GM21367 (cell line): ENCODE data around the gene TOR2A.

ENCODE experiments used
- ATAC-seq: cut with Tn5 transposase; IDR thresholded peaks from one replicate; pipeline ENCODE4 v1.9.1; 2021; ENCODE audit not compliant: unreplicated experiment

Gene TOR2A

DNA sequence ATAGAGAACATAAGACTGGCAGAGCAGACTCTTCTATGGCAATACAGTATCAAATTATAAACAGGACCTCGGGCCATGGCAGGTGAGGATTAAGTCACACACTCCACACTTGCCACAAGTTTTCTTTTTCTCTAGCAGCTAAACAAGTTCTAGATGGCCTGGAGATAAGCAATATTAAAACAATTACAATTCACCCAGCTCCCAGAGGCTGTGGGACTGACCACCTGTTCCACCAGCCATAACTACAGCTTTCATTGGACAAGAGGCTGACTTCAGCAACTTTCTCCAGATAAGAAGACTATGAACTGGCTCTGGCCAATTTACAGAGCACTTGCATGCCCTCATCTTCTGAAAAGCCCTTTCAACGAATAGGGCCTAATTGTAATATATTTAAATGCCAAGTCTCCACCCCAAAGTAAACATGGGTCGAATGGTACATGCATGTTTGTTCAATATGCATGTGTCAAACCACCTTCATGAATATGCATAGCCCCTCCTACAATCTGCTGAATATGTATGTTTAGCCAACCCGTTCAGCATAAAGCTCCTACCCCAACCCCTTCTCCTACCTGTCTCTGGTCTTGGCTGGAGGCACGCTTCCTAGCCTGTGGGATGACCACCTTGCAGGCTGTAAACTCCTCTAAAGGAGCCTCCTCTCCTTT lies 34.4 kb downstream of the TOR2A start:
- no peak for ATAC-seq

DNA sequence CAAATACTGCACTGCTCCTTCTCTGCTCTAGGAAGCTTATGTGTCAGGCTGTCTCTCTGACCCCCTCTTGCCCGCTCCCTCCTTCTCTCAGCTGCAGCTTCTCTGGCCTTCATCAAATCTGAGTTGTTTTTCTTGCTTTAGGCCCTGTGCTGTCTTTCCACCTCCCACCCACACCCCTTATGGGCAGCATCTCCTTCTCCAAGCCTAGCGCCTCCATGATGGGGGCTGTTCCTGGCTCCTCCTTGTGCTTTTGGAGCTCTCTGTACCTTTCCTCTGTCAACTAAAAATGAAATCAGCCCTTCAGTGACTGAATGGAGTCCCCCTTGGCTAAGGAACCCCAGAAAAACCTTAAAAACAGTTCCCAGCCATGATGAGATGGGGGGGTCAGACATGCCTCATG lies 35.0 kb downstream of the TOR2A start:
- no peak for ATAC-seq

DNA sequence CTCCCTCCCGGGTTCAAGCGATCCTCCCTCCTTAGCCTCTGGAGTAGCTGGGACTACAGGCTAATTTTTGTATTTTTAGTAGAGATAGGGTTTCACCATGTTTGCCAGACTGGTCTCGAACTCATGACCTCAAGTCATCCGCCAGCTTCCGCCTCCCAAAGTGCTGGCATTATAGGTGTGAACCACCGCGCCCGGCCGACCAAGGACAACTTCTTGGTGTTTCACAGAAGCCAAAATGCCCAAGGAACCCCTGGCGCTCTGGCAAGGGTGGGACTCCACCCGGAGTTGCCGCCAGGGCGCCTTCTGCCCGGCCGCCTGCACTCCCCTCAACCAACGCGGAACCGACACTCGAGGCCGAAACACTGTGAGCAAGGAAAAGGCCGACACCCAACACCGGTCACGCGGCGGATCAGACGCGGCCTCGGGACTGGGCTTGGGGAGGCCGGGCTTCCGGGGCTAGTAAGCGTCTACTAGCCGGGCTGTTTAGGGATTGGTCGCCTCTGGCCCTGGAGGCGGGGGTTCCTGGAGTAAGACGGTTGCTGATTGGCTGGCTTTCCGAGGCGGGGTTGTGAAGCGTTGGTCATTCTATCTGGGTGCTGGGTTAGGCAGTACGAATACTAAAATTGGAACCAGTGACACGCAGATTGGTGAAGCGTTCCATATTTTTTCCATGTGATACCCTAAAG lies 36.0 kb downstream of the TOR2A start:
- peak; percentile 85 for ATAC-seq

DNA sequence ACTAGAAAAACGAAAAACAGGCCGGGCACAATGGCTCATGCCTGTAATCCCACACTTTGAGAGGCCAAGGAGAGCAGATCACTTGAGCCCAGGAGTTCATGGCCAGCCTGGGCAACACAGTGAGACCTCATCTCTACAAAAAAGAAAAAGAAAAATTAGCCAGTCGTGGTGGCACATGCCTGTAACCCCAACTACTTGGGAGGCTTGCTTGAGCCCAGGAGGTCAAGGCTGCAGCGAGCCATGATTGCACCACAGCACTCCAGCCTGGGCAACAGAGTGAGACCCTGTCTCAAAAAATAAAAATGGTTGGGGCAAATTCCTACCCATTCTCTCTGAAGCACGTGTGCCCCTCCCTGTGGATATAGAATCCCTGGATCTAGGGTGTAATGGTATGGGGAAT lies 36.7 kb downstream of the TOR2A start:
- ATAC-seq: no peak

DNA sequence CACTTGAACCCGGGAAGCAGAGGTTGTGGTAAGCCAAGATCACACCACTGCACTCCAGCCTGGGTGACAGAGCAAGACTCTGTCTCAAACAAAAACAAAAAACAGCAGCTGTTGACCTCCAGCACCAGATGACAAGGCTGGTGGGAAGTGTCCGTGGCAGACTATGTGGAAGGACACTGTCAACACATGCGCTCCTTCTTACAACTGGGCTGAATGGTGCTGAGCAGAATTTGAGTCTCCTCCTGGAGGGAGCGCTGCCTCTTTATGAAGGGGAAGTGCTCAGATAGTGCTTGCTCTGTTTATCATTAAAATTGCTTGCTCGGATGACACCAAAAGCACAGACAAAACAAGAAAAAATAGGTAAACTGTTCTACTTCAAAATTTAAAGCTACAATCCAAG lies 37.5 kb downstream of the TOR2A start:
- ATAC-seq: no peak

DNA sequence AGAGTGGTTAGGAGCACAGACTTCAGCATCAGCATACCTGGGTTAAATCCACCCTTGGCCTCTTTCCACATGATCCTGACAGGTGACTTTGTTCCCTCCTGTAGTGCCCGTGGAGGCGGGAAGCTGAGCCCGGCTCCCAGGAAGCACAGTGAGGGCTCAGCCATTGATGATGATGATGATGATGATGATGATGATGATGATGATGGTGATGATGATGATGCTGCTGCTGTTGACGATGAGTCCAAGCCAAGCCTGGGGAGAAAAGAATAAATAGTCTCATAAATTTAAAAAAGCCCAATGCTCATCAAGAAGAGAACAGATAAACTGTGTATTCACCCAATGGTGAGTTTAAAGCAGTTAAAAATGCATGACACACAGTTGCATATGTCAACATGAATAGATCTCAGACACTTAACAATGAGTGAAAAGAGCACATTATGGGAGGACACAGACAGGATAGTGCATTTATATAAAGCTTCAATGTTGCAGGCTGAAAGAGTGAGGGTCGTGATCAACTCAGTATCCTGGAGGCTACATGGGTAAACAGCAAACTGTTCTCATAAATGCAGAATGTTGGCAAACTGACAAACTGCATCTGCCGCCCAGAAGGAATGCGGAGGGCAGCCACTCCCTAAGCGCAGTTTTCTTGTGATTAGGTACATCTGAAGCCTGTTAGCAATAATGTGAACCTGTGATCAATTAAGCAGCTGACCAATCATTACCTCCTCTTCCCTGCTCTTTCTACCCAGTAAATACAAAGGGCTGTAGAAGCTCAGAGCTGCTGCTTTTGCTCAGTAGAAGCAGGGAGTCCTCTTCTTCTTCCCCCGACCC lies 40.0 kb downstream of the TOR2A start:
- no peak for ATAC-seq

DNA sequence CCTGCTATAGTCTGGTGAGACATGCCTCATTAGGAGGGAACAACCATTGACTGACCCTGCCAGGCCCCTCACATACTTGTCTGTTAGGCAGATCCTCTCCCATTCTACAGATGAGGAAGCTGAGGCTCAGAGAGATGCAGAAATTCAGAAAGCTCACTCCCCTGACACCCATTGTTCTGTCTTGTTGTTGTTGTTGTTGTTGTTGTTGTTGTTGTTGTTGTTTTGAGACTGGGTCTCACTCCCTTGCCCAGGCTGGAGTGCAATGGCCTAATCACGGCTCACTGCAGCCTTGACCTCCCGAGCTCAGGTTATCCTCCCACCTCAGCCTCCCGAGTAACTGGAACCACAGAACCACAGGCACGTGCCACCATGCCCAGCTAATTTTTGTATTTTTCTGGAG lies 41.4 kb downstream of the TOR2A start:
- no peak for ATAC-seq

DNA sequence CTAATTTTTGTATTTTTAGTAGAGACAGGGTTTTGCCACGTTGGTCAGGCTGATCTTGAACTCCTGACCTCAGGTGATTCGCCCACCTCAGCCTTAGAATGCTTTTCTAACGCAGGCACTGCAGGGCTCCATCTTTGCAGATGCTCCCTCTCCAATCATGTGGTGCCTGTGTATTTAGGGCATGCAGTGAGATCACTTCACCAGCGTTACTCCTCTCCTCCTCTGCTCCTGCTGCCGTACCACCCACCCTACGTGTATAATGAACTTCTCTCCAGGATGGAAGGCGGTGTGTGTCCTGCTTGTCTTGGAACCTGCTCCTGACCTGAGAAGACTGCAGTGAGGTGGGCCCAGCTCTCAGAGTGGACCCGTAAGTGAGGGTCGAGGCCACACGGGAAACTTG lies 42.0 kb downstream of the TOR2A start:
- no peak for ATAC-seq

DNA sequence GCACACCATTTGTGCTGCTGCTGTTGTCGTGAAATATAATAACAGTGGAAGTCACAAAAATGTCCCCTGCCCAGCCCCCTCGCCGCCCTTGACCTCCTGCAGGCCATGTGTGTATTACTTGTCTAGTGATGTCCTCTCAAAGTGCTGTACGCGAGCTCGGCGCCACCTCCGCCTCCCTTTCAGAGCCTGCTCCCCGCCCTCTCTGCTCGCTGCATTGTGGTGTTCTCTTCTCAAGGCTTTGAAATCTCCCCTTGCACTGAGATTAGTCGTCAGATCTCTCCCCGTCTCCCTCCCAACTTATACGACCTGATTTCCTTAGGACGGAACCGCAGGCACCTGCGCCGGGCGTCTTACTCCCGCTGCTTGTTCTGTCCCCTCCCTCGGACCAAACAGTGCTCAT lies 43.0 kb downstream of the TOR2A start:
- ATAC-seq: no peak

DNA sequence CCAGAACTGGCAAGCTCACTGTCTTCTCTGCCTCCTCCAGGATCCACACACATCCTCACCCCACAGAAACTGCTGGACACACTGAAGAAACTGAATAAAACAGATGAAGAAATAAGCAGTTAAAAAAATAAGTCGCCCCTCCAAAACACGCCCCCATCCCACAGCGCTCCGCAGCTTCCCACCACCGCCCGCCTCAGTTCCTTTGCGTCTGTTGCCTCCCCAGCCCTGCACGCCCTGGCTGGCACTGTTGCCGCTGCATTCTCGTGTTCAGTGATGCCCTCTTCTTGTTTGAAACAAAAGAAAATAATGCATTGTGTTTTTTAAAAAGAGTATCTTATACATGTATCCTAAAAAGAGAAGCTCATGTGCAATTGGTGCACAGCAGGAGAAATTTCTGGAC lies 44.4 kb downstream of the TOR2A start:
- ATAC-seq: no peak

DNA sequence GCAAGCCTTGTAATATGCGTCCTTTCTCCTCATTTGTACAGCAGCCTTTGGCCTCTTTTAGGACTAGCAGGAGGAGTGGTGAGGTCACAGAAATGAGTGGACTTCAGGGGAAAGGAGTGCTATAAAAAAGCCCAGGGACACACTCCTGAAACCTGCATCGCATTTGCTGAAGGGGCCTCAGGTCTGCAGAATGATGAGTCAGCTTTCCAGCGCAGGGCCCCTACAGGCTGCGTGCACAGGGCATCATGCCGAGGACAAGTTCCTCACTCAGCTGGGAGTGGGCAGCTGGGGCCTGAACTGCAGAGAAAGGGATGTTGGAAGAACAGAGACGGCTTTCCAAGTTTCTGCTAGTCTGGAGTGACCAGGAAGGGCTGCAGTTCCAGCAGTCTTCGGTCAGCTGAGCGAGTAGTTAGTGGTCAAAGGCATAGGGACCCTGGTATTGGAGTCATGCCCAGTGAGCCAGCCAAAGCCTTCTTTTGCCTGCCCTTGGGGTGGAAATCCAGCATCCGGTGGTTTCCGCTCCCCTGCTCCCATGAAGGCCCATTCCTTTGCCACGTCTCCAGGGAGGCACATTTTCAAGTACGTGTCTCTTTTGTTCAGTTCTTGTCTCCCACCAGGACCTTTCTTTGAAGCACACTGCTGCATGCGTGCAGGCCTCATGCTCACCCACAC lies 45.6 kb downstream of the TOR2A start:
- no peak for ATAC-seq

DNA sequence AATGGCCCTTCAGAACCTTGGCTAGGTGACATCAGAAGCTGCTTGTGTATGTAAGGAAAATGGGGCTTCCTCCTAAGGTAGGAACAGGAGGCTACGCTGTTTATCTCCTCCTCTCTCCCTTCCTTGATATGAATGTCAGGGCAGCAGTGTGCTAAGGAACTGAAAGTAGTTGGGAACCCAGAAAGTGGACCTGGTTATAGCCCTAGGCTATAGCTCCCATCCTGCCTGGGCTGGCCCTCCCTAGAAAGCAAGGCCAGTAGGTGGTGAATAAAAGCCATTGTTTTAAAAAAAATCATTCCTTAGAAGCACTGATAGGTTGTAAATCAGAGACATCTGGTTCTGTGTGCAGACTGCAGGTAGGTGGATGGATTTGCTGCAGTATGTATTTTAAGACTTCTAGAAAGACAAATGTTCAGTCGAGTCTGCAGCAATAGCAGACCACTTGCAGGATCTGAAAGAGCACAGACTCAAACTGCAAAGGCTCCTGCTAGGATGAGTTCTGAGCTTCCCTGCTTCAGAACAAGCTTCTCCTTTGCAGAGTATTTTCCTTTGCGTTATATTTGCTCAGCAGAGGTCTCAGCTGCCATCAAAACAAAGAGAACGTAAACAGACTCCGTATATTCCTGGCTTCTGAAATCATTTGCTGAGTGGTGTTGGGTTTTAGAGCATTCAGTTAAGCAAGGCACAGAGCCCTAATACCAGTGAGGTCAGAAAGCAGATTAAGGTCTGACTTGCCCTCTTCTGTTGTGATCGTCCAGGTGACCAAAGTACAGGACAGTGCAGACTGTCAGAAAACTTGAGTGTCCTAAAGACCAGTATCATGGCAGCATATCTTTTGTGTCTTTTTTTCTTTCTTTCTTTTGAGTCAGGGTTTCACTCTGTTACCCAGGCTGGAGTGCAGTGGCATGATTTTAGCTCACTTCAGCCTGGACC lies 48.4 kb downstream of the TOR2A start:
- no peak for ATAC-seq

DNA sequence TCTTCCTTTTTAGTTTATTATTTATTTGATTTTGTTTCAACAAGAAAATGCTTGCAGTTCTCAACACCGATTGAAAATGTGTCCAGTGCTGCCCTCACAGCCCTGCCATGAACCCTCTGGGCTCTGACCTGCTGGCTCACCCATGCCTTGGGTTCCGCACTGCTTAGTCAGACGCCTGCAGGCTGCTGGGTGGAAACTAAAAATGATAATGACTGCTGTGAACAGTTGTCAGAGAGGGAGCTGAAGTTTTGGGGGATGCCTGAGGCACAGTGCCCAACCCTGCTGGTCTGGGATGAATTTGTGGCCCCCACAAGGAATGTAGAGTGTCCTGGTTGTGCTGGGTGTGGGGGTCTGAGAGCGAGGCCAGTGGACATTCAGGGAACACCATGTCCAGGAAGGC lies 50.5 kb downstream of the TOR2A start:
- ATAC-seq: no peak

DNA sequence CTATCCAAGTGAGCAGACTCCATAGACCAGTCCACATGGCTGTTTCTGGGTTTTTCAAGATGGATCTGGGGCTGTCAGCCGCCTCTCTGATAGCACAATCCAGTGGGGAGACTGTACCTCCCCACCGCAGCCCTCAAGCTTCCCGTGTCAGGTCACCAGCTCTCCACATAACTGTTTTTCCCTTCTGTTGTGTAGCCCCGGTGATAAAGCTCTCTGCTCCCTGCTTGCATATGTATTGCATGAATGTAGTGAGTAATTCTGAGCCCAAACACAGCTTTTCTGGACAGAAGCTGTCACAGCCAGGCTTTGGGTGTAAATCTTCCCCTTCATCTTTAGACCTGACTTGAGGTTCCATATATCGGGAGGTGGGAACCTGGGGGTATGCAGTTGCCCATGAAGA lies 51.4 kb downstream of the TOR2A start:
- ATAC-seq: no peak

DNA sequence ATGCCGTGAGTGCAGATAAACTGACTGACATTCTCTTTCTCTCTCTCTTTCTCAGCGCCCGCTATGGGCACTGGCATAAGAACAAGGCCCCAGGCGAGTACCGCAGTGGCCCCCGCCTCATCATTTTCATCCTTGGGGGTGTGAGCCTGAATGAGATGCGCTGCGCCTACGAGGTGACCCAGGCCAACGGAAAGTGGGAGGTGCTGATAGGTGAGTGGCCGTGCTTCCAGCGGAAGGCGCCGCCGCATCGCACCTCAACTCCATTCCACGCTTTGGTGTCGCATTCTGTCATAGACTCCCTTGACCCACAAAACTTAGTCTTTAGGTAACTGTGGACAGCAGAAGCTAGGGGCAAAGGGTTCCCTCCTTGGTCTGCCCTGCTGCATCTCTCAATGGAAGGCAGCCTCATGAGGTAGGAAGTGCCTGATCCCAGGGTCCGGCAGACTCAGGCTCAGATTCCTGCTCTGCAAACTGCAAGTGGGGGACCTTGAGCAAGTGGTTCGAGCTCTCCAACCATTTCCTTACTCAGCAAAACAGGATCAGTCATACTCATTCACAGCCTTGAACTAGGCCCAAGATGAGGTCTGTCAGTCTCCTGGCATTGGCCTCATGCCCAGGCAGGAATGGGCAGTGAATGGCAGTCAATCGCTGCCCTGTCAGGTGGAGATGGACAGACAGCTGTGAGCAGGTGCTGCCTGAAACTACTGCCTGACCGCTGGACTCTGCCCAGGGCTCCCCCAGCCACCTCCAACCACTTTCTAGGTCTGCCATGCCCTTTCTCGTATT lies 52.5 kb downstream of the TOR2A start:
- no peak for ATAC-seq
